Measurements from ENCODE around the gene TUBA8.

The TUBA8 gene

DNA sequence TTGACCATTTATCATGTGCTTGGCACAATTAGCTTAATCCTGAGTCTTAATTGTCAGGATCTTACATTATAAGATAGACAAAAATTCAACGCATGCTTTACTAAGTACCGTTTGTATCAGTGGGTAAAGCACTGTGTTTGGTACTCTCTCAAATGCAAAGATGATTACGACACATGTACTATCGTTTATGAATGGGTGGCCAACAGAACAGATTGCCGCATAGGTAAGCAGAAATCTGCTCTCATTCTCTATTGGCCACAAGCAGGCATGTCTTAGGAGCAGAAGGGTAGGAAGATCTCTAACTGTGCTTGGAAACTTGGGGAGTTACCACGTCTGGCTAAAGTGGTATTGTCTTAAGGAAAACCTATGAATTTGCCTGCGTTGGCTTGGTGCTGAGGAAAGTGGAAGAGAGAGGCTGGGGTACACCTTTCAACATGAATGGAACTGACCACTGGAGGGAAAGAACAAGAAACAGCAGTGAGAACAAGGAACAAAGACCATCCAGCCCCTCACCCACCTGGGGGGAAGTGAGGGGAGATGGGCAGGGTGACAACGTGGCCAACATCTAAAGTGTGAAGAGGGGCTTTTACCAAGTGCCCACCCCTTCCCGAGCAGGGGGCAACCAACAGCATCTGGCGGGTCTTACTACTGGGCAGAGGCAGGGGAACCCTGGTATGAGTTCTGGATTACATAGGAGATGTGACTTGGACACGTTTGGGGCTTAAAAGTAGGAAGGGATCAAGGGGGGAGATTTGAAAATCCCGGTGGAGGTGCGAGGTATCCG is 1.0 kb upstream of the TUBA8 start:
- H3K4me3 ChIP-seq (ENCODE audit: low read length), result no peak overlapping the region
- TF ChIP-seq, protein P1, sequence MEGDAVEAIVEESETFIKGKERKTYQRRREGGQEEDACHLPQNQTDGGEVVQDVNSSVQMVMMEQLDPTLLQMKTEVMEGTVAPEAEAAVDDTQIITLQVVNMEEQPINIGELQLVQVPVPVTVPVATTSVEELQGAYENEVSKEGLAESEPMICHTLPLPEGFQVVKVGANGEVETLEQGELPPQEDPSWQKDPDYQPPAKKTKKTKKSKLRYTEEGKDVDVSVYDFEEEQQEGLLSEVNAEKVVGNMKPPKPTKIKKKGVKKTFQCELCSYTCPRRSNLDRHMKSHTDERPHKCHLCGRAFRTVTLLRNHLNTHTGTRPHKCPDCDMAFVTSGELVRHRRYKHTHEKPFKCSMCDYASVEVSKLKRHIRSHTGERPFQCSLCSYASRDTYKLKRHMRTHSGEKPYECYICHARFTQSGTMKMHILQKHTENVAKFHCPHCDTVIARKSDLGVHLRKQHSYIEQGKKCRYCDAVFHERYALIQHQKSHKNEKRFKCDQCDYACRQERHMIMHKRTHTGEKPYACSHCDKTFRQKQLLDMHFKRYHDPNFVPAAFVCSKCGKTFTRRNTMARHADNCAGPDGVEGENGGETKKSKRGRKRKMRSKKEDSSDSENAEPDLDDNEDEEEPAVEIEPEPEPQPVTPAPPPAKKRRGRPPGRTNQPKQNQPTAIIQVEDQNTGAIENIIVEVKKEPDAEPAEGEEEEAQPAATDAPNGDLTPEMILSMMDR (conservative IDR thresholded peaks at IDR 0.05; ENCODE audit: low read length), result no peak
- DNase-seq (ENCODE audit: low read depth), result no peak

DNA sequence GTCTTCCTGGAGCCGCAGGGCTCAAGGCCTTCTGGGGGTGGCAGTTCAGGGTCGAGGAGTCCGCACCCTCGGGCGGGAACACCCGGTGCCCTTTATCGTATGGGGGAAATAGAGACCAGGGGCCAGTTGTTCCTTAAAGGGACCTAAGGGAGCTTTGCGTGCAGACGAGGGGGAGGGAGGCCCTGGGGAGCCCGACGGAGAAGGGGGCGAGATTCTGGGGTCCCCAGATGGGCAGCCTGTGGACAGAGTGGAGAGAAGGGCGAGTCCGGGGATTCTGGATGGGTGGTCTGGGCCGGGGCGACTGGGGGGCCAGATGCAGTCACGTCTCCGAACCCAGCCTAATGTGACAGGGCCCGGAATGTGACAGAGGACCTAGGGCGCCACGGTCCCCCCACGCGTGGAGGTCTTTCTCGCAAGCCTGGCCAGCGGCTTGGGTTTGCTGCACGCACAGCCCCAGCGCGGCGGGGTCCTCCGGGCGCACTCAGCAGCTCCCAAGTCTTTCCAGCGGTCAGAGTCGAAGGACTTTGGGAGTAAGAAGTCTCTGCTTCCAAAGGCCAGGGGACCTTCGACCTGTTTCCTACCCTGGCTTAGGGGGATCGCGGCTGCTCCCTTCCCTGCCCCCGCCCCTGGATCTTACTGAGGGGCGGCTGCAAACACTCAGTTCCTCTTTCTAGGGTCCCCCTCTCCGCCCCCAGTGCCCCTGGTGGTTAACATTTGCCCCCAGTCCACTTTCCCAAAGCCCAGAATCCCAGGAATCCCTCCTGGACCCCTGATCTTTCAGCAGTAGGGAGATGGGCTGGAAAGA is 547 bp downstream of the TUBA8 start:
- no peak for DNase-seq (ENCODE audit: low read depth)
- peak overlapping the region; percentile 40 for H3K4me3 ChIP-seq (ENCODE audit: low read length)
- TF ChIP-seq, protein P1 (conservative IDR thresholded peaks at IDR 0.05; ENCODE audit: low read length), result no peak

DNA sequence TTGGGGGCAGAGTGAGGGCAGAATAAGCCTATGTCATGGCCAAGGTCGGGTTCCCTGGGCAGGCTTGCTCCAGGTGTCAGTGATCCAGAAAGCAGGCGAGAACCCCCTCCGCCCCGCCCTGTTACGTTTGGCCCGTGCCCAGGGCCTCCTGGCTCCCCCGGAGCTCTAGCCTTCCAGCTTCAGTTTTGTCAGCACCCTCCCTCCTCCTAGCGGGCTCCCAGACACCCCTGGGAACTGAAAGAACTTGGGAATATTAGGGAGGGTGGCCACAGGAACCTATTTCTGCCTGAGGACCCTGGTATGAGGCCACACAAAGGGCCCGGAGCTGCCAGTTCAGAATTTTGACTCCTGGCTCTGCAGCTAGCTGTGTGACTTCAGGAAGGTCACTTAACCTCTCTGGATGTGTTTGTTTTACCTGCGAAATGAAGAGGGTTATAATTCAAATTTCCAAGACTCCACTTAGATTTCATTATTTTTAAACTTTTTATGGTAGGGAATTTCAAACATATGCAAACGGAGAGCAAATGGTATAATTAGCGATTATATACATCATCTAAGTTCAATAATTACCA is 1.2 kb downstream of the TUBA8 start:
- TF ChIP-seq, protein P1 (conservative IDR thresholded peaks at IDR 0.05; ENCODE audit: low read length), result no peak
- no peak overlapping the region for H3K4me3 ChIP-seq (ENCODE audit: low read length)
- no peak for DNase-seq (ENCODE audit: low read depth)

DNA sequence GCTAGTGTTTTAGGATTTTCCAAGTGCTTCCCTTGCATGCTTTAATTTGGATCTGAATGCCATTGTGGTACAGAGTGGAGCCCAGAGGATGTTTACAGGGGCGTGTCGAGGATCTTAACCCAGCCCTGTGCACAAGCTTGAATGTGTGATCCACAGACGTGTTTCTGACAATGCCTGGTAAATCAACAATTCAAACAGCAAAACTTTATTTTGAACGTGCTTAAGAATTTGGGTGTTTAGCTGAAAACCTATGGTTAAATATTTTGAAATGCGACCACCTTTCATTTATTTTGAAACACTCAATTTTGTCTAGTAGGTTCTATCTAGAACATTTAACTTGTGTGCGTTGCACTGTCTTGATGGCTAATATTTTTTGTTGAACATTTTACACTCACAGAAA is 1.8 kb downstream of the TUBA8 start:
- TF ChIP-seq, protein P1 (conservative IDR thresholded peaks at IDR 0.05; ENCODE audit: low read length), result no peak
- DNase-seq (ENCODE audit: low read depth), result no peak
- no peak overlapping the region for H3K4me3 ChIP-seq (ENCODE audit: low read length)

DNA sequence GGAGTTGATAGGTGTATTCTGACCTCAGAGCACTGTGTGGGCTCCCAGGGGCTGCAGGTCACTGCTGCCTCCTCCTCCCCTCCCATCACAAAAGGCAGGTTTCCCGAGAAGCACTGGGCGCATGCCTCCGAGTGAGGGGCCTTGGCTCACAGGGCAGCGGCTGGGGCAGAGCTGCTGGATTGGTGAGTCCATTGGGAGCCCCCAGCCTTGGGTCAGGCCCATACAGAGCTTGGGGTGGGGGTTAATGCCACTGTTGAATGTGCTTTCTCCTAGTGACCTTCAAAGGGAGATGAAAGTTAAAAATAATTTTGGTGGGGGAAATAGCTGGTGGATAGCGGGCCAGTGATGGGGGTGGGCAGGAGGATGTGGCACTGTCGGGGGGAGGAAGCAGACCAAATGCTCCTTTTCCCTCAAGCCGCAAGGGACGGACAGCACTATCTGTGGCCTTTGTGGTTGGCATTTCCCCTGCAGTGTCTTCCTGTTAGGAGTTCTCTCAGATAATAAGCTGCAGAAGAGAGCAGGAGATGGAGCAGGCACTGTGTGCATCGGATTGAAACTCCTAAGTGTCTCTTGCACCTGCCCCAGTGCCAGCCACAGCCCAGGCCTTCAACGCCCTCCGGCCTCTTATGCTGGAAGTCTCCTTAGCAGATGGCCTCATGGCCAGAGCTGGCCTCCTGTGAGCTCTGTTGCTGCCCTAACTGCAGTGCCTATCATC is 3.2 kb downstream of the TUBA8 start:
- TF ChIP-seq, protein P1 (conservative IDR thresholded peaks at IDR 0.05; ENCODE audit: low read length), result no peak

DNA sequence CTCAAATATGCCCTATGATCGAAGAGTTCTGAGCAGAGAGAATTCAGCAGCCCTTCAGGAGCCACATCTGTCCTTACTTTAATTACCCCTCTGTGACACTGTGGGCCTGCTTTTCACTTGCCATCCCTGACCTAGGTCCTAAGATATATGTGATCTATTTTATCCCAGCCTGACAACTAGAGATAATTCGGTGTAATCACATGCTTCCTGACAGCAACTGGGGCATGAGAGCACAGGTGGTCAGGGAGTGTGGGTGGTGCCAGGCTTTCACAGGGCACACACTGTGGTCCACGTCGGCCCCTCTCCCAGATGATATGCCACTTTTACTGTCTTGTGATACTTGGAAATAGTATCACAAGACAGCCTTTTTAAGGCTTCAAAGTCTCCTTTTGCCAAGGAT is 3.9 kb downstream of the TUBA8 start:
- TF ChIP-seq, protein P1 (conservative IDR thresholded peaks at IDR 0.05; ENCODE audit: low read length), result no peak
- DNase-seq (ENCODE audit: low read depth), result no peak
- H3K4me3 ChIP-seq (ENCODE audit: low read length), result no peak overlapping the region

More for the DNA sequence above, 3.2 kb downstream of the TUBA8 start:
- no peak for DNase-seq (ENCODE audit: low read depth)
- H3K4me3 ChIP-seq (ENCODE audit: low read length), result no peak overlapping the region

Measured in AG10803 (cell line).